AG09319 (cell line): Measurements from ENCODE around the gene MYH10.

Experiments used
- DNase-seq: peaks from one replicate; pipeline ENCODE4 v3.0.0-alpha.2; 2010; ENCODE audit warnings: low read depth; ENCODE audit errors: extremely low read depth
- TF ChIP-seq, protein P1 (sequence below): IDR thresholded peaks from 2 replicates; pipeline ENCODE4 v1.5.1; 2011; ENCODE audit warnings: low read depth, mild to moderate bottlenecking, inconsistent platforms, low read length, moderate library complexity

The MYH10 gene

DNA sequence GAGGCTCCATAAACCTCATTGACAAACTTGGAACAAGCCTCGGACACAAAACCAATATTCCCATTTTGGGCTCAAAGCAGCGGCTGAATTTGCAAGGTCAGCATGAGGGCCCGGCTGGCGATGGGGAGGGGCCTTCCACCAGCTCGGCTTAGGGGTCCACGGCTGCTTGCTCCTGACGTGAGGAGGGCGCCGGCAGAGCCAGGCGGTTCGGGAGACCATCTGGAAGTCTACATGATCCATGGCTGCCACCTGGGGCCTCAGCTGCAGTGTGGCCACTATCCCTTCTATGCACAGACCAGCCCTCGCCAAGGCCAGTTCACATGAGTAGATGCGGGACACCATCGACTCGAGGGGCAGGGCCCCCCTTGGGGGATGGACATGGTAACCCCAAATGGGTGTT, 155.7 kb downstream of the MYH10 start:
- no peak for DNase-seq
- TF ChIP-seq, protein P1, sequence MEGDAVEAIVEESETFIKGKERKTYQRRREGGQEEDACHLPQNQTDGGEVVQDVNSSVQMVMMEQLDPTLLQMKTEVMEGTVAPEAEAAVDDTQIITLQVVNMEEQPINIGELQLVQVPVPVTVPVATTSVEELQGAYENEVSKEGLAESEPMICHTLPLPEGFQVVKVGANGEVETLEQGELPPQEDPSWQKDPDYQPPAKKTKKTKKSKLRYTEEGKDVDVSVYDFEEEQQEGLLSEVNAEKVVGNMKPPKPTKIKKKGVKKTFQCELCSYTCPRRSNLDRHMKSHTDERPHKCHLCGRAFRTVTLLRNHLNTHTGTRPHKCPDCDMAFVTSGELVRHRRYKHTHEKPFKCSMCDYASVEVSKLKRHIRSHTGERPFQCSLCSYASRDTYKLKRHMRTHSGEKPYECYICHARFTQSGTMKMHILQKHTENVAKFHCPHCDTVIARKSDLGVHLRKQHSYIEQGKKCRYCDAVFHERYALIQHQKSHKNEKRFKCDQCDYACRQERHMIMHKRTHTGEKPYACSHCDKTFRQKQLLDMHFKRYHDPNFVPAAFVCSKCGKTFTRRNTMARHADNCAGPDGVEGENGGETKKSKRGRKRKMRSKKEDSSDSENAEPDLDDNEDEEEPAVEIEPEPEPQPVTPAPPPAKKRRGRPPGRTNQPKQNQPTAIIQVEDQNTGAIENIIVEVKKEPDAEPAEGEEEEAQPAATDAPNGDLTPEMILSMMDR = no peak

DNA sequence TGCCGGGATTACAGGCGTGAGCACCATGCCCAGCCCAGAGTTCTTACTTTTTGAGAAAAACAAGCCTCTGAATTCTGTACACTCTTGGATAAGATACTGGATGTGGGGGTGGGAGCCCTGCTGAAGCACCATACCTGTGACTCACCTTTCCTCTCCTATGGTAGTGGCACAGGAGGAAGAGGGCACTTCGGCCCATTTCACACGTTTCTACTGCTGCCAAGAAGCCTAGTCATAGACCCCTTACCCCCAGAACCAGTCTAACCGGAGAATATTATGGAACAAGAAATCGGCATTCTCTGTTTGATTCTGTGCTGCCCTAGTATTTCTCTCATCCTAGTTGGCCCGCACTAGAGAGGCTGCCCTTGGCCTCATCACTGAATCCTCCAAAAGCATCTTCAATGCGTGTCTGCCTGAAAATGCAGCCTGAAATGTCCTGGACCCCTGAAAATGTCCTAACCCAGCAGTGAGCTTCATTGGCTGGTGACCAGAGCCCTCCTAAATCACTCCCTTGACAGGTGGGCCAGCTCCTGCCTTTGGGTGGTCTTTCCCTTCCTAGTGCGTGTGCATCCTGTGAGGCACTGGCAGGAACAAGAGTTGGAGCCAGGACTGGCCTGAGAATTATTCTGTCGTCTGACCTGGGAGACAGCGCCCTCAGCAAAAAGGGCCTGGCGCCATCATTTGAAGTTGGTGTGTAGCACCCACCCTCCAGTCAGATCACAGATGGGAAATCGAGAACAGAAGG, 156.9 kb downstream of the MYH10 start:
- TF ChIP-seq, protein P1 = no peak
- no peak for DNase-seq

DNA sequence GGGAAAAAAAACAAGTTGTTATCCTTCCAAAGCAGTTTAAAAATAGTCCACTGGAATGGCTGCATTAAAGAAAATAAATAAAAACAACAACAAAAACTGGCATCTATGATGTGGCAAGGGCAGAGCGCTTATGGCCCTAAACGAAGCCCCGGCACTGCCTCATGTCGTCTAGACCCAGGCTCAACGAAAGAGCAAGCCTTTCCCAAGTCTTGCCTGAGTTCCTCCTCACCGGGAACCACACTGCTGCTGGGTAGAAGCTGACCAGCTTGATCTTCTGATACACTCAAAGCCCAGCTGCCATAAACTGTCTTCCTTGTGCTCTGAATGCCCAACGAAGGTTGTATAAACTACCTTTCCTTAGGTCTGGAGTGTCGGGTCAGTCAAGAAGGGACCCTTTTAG, 157.9 kb downstream of the MYH10 start:
- DNase-seq = no peak
- TF ChIP-seq, protein P1 = no peak

DNA sequence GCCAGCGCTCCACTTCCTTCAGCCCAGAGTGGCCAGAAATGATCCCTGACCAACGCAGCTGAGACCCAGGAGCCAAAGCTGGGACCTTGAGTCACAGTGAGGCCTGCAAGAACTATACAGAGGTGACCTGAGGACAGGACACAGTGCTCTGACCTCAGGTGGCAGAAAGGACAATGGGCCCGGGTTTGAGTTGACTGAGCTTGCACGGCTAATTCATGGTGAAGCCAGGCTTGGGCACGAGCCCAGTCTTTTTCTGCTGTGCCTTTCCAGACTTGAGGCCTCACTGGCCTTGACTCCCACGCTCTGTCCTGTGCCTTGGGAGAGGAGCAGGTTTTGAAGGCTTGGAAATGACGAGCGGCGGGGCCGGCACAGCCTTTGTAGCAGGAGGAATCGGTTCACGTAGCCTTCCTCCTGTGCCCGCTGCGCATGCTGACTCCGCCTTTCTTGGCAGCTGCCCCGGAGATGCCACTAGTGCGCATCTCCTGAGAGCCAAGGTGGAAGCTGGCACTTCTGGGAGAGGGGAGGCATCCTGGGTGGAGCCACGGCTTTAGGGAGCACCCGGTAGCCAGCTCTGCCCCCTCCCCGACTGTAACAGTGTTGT, 160.0 kb downstream of the MYH10 start:
- TF ChIP-seq, protein P1 = no peak

GRCh38 chr17:8469964-8470363, 160.6 kb downstream of the MYH10 start:
- DNase-seq = no peak
- TF ChIP-seq, protein P1 = no peak

More for the DNA sequence above, 160.0 kb downstream of the MYH10 start:
- DNase-seq = no peak

- DNase-seq = no peak
- TF ChIP-seq, protein P1 = no peak
Observed at GRCh38 chr17:8468980-8469379, 161.5 kb downstream of the MYH10 start.

DNA sequence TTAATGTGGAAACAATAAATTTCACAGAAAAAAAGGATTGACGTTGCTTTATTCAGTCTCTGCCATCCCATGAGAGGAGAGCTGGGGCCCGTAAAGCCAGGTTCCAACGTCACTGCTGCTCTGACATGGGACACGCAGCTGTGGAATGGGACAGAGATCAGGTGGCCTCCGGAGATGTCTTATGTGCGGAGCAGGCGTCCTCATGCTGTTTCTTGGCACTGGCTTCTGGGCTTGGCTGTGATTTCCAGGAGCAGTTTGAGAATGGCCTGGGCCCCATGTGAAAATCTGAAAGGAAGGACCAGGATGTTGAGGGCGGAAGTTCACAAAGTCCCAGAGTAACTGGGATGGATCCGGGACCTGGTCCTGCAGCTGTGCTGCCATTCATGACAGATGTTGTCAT, 162.4 kb downstream of the MYH10 start:
- DNase-seq = no peak
- TF ChIP-seq, protein P1 = no peak
